AG04450 (cell line): ENCODE data around the gene NPLOC4. TPM values are rescaled to one million over a fixed set of nuclear protein-coding genes. Genes with fewer than 3 reads are reported as not detected.
A peak's percentile ranks its signal among the peaks of the same experiment; 100 is the strongest.

Experiments used
- CTCF ChIA-PET: fragments of 300-600, 350-600 bp; formaldehyde crosslinking; extraction: SDS; loops from one replicate; lab custom pipeline; 2022; ENCODE audit warnings: antibody characterized with exemption, inconsistent platforms; lab: Charles Lee
- POLR2A ChIA-PET: fragments of 350-600 bp; formaldehyde crosslinking; extraction: SDS; loops from one replicate; lab custom pipeline; 2021; ENCODE audit warnings: antibody characterized with exemption, inconsistent platforms; lab: Yijun Ruan, JAX
- DNase-seq: peaks from one replicate; pipeline ENCODE4 v3.0.0-alpha.2; 2011; ENCODE audit warnings: low read depth, low spot score
- H3K27ac ChIP-seq: one replicate; pipeline ENCODE4 v1.5.1; 2012; ENCODE audit warnings: low read depth, low read length, control low read depth
- H3K27me3 ChIP-seq: one replicate; pipeline ENCODE4 v1.6.0; 2012; ENCODE audit warnings: low read length; ENCODE audit not compliant: control insufficient read depth, insufficient read depth
- H3K4me3 ChIP-seq: 2 replicates; pipeline ENCODE4 v1.5.1; 2011; ENCODE audit warnings: mild to moderate bottlenecking, low read depth, low read length, control low read depth
- H3K9me3 ChIP-seq: 2 replicates; pipeline ENCODE4 v1.5.1; 2012; ENCODE audit warnings: low read length; ENCODE audit not compliant: control insufficient read depth, insufficient read depth
- CTCF ChIP-seq: IDR thresholded peaks from 2 replicates; pipeline ENCODE4 v1.5.1; 2011; ENCODE audit warnings: low read depth, low read length, control low read depth, inconsistent platforms
- polyA plus RNA-seq: library from polyadenylated mRNA; depleted of rRNA; stranded (reverse); fragments of >200 nt; gene quantifications from 2 replicates; pipeline ENCODE4 v1.2.3, GENCODE V29; 2011

The NPLOC4 gene
- polyA plus RNA-seq, 1 experiment: 66.5 TPM

DNA sequence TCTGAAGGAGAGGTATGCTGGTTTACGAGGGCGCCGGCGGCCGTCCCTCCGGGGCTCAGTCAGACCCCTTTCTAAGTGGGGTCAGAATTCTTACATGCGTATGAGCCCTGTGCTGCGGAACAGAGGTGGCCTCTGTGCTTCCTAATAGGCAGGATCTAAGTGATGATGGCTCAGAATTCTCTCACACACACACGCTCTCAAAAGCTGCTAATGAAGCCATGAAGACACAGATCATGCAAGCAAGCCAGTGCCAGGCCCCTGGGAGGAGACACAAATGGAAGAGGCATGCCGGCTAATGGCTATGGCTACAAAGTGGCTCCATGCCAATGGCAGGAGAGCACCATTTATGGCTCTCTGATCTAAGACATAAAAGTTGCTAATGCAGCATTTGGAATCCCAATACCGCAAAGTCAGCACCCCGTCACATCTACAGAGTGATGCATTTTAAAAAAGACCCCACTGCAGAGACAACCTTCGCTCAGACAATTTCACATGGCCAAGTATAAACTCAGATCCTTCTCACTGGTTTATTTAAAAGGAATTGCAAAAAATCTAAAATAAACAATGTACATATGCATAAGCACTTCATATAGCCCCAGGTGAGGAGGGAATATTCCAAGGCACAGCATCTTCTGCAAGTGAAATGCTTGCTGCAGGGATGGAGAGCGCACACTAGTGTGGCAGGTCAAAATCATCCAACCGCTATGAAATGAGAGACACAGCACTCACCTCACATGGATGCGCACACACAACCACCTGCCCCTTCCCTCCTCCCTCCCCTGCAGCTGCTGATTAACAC, 24.5 kb downstream of the NPLOC4 start:
- Histone ChIP-seq H3K4me3 (no peak overlapping the region), H3K27me3 (no peaks in the 10 kb centered on the region), H3K27ac (no peak overlapping the region), H3K9me3 (no peaks in the 10 kb centered on the region; the same call in 1 of the 2 replicates)
- TF ChIP-seq CTCF: no peak
- no peak for DNase-seq
- CTCF ChIA-PET: interaction anchor here (3.1 kb wide), 1 partner anchor 11 kb away, joined by 13 read pairs; no protein-coding TSS in a partner anchor
- POLR2A ChIA-PET: interaction anchor here (0.6 kb wide), 1 partner anchor 103 kb away, joined by 3 read pairs; no protein-coding TSS in a partner anchor

DNA sequence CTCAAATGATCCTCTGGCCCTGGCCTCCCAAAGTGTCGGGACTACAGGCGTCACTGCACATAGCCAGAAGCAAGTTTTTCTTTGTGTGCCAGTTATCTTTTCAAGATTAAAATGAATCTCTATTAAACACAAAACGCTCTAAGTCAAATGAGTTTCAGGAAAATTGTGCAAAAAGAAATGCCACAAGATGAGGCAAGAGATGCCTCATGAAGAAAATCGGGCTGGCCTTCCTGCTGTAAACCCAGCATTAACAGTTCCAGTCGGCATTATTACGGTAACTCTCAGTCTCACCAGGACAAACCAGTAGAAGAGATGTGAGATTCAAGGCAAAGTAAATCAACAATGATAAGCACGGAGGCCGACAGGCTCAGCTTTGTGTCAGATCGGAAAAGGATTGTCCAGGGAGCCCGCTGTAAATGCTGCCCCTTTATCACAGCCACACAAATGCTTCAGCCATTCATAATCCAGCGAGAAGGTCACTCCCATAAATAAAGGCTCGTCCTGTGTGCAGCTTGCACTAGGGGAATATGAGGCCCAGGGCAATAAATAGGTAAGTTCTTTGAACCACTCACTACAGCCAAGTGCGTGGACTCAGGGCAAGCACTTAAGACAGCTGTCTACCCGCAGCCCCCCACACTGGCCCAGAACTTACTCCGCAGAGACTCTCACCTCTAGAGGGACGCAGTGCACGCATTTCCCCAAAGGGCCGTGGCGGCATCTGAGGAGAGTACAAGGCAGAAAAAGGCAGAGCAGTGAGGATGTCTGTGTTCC, 27.2 kb downstream of the NPLOC4 start:
- CTCF ChIA-PET: no interaction called here
- POLR2A ChIA-PET: no interaction called here
- Histone ChIP-seq H3K9me3 (no peaks in the 10 kb centered on the region; the same call in 1 of the 2 replicates), H3K4me3 (no peak overlapping the region), H3K27ac (no peak overlapping the region), H3K27me3 (no peaks in the 10 kb centered on the region)
- no peak for DNase-seq
- no peak for TF ChIP-seq CTCF

GRCh38 chr17:81608605-81609004, 28.3 kb downstream of the NPLOC4 start:
- Histone ChIP-seq H3K9me3 (no peaks in the 10 kb centered on the region; the same call in 1 of the 2 replicates), H3K27me3 (no peaks in the 10 kb centered on the region), H3K4me3 (no peak overlapping the region), H3K27ac (no peak overlapping the region)
- no peak for DNase-seq
- ChIA-PET POLR2A (no interaction called here), CTCF (no interaction called here)
- TF ChIP-seq CTCF: no peak

GRCh38 chr17:81608082-81608481, 28.8 kb downstream of the NPLOC4 start:
- CTCF ChIA-PET: no interaction called here
- TF ChIP-seq CTCF: no peak
- H3K4me3 ChIP-seq: no peak overlapping the region
- no peaks in the 10 kb centered on the region; the same call in 1 of the 2 replicates for H3K9me3 ChIP-seq
- POLR2A ChIA-PET: no interaction called here
- peak overlapping the region; percentile 21 for H3K27ac ChIP-seq
- DNase-seq: no peak
- H3K27me3 ChIP-seq: no peaks in the 10 kb centered on the region

- no peaks in the 10 kb centered on the region for H3K27me3 ChIP-seq
- TF ChIP-seq CTCF: no peak
- CTCF ChIA-PET: no interaction called here
- no peaks in the 10 kb centered on the region; the same call in 1 of the 2 replicates for H3K9me3 ChIP-seq
- no peak for DNase-seq
- POLR2A ChIA-PET: no interaction called here
- peak overlapping the region; percentile 21 for H3K27ac ChIP-seq
- H3K4me3 ChIP-seq: no peak overlapping the region
These were observed 29.5 kb downstream of the NPLOC4 start for GRCh38 chr17:81607431-81607830.
